ENCODE results near the gene MOAP1. TPM values are rescaled to one million over a fixed set of nuclear protein-coding genes. Genes with fewer than 3 reads are reported as not detected.
"Not testable (repeated sequence)": the region's sequence is repeated elsewhere in the genome, so short reads cannot be mapped to it uniquely, and the experiment has no call there.

MOAP1 gene
- total RNA-seq, 1 donor from 2014 or later = 24.4 TPM

DNA sequence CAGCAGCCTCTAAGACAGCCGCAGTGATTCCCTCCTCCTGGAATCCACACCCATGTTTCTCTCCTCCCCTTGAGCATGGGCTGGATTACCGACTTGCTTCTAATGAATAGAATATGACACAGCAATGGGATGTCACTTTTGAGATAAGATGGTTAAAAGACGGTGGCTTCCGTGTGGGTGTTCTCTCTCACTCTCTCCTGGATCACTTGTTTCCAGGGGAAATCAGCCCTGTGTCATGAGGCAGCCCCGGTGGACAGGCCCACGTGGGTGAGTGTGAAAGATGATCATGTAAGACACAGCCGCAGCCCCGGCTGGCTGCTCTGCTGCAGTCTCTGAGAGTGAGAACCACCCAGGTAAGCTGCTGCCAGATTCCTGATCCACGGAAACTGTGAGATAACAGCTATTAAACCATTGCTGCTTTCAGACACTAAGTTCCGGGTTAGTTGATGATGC, 10.7 kb downstream of the MOAP1 start:
- Mint-ChIP-seq H3K9me3 (no peaks in the 10 kb centered on the region), H3K27ac (no peak overlapping the region), H3K4me3 (no peak overlapping the region), H3K4me1 (no peaks in the 10 kb centered on the region), H3K36me3 (ENCODE audit: low read depth) (no peaks in the 10 kb centered on the region), H3K27me3 (peaks cover 5% of the 10 kb centered on the region)
- no peak for DNase-seq
- no peak for ATAC-seq (ENCODE audit: low read depth)
- POLR2A ChIA-PET = no interaction called here
- no peak for TF ChIP-seq CTCF (IDR thresholded peaks at IDR 0.05)
- CTCF ChIA-PET = no interaction called here
- intact Hi-C loops (cut with micrococcal nuclease) = no loop called here

DNA sequence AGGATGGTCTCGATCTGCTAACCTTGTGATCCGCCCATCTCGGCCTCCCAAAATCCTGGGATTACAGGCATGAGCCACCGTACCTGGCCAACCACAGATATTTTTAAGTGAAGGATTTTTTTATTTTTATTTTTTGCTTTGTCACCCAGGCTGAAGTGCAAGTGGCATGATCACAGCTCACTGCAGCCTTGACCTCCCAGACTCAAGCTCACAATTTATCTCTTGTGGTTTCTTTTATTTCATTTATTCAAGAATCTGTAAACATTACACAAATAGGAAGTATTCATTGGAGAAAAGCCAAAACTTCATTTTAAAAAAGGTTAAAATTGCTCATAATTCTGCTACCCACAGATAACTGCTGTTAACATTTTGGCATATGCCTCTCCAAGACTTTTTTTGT, 13.3 kb downstream of the MOAP1 start:
- no peak overlapping the region for H3K4me3 Mint-ChIP-seq
- CTCF ChIA-PET = no interaction called here
- H3K4me1 Mint-ChIP-seq = no peaks in the 10 kb centered on the region
- H3K36me3 Mint-ChIP-seq (ENCODE audit: low read depth) = no peaks in the 10 kb centered on the region
- H3K27me3 Mint-ChIP-seq = peaks cover 5% of the 10 kb centered on the region
- TF ChIP-seq CTCF (IDR thresholded peaks at IDR 0.05) = no peak
- intact Hi-C loops (cut with micrococcal nuclease) = no loop called here
- DNase-seq (no peak), ATAC-seq (ENCODE audit: low read depth) (no peak)
- H3K27ac Mint-ChIP-seq = no peak overlapping the region
- no peaks in the 10 kb centered on the region for H3K9me3 Mint-ChIP-seq
- POLR2A ChIA-PET = no interaction called here

- intact Hi-C loops (cut with micrococcal nuclease); DNase-seq; H3K27me3 Mint-ChIP-seq; H3K36me3 Mint-ChIP-seq (ENCODE audit: low read depth); H3K27ac Mint-ChIP-seq; CTCF ChIA-PET; ATAC-seq (ENCODE audit: low read depth); H3K4me3 Mint-ChIP-seq; POLR2A ChIA-PET; H3K4me1 Mint-ChIP-seq; H3K9me3 Mint-ChIP-seq: not testable (repeated sequence)
Measured at GRCh38 chr14:93170141-93170540, 14.6 kb downstream of the MOAP1 start.

DNA sequence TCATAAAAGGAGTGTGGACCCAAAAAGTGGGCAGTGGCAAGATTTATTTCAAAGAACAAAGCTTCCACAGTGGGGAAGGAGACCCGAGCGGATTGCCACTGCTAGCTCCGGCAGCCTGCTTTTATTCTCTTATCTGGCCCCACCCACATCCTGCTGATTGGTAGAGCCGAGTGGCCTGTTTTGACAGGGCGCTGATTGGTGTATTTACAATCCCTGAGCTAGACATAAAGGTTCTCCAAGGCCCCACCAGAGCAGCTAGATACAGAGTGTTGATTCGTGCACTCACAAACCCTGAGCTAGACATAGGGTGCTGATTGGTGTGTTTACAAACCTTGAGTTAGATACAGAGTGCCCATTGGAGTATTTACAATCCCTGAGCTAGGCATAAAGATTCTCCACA, 15.1 kb downstream of the MOAP1 start:
- H3K4me3 Mint-ChIP-seq; DNase-seq; ATAC-seq (ENCODE audit: low read depth); CTCF ChIA-PET; H3K4me1 Mint-ChIP-seq; POLR2A ChIA-PET; intact Hi-C loops (cut with micrococcal nuclease); H3K9me3 Mint-ChIP-seq; H3K27ac Mint-ChIP-seq; H3K27me3 Mint-ChIP-seq; H3K36me3 Mint-ChIP-seq (ENCODE audit: low read depth): not testable (repeated sequence)

GRCh38 chr14:93168610-93169009, 16.1 kb downstream of the MOAP1 start:
- CTCF ChIA-PET; H3K36me3 Mint-ChIP-seq (ENCODE audit: low read depth); H3K27ac Mint-ChIP-seq; H3K27me3 Mint-ChIP-seq; intact Hi-C loops (cut with micrococcal nuclease); H3K9me3 Mint-ChIP-seq; H3K4me1 Mint-ChIP-seq; ATAC-seq (ENCODE audit: low read depth); H3K4me3 Mint-ChIP-seq; DNase-seq: not testable (repeated sequence)
- POLR2A ChIA-PET = interaction anchor here (0.7 kb wide), 1 partner anchor 11 kb away, joined by 7 read pairs; no protein-coding TSS in a partner anchor

GRCh38 chr14:93165271-93166265, 19.1 kb downstream of the MOAP1 start:
- H3K36me3 Mint-ChIP-seq (ENCODE audit: low read depth); ATAC-seq (ENCODE audit: low read depth); H3K27me3 Mint-ChIP-seq; DNase-seq; CTCF ChIA-PET; POLR2A ChIA-PET; H3K4me3 Mint-ChIP-seq; H3K4me1 Mint-ChIP-seq; H3K9me3 Mint-ChIP-seq; H3K27ac Mint-ChIP-seq; intact Hi-C loops (cut with micrococcal nuclease): not testable (repeated sequence)

DNA sequence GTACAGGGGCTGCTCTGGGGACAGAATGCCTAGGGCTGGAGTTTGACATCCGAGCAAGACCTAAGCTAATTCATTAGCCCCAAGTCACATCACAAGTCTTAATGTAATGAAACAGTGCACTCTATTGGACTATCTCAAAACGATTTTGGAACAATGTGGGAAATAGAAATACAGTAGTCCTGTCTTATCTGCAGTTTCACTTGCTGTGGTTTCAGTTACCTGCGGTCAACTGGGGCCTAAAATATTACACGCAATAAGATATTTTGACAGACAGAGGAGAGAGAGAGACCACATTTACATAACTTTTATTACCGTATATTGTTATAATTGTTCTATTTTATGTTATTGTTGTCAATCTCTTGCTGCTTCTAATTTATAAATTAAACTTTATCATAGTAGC, 21.1 kb downstream of the MOAP1 start:
- Mint-ChIP-seq H3K4me1 (no peaks in the 10 kb centered on the region), H3K4me3 (no peak overlapping the region), H3K9me3 (no peaks in the 10 kb centered on the region), H3K27me3 (no peaks in the 10 kb centered on the region), H3K36me3 (ENCODE audit: low read depth) (no peaks in the 10 kb centered on the region), H3K27ac (no peak overlapping the region)
- TF ChIP-seq CTCF (IDR thresholded peaks at IDR 0.05) = no peak
- intact Hi-C loops (cut with micrococcal nuclease) = no loop called here
- DNase-seq = no peak
- ATAC-seq (ENCODE audit: low read depth) = no peak
- POLR2A ChIA-PET = no interaction called here
- CTCF ChIA-PET = no interaction called here

All from activated B cell treated with CpG ODN at 0.5 μM for 24 hours (primary cell).